ENCODE data around the gene SRPK3. TPM values are rescaled to one million over a fixed set of nuclear protein-coding genes. Genes with fewer than 3 reads are reported as not detected.

The SRPK3 gene
- total RNA-seq, 2 experiments from 2014 or later, result not detected

GRCh38 chrX:153797415-153798015, 16.7 kb downstream of the SRPK3 start:
- no peak for TF ChIP-seq EZH2phosphoT487 (IDR thresholded peaks at IDR 0.05; ENCODE audit: borderline replicate concordance, low read depth, low read length)
- TF ChIP-seq CTCF (conservative IDR thresholded peaks at IDR 0.05; ENCODE audit: low read length), result no peak
- intact Hi-C loops (cut with micrococcal nuclease; ENCODE audit: unreplicated experiment), result no loop called here

GRCh38 chrX:153799326-153799725, 18.5 kb downstream of the SRPK3 start:
- intact Hi-C loops (cut with micrococcal nuclease; ENCODE audit: unreplicated experiment), result no loop called here

More at GRCh38 chrX:153797415-153798015, 16.7 kb downstream of the SRPK3 start:
- Histone ChIP-seq H3K4me2 (ENCODE audit: low read length) (no peak overlapping the region), H3K4me3 (ENCODE audit: low read depth, low read length, poor library complexity, severe bottlenecking) (no peak overlapping the region), H3K9me2 (ENCODE audit: insufficient read depth, low read length) (no peaks in the 10 kb centered on the region), H4K20me1 (ENCODE audit: insufficient read depth, low read length) (no peaks in the 10 kb centered on the region), H3K79me2 (ENCODE audit: insufficient read depth, low read depth, low read length) (peaks cover 28% of the 10 kb centered on the region), H3K9me3 (ENCODE audit: low read length) (no peaks in the 10 kb centered on the region), H2AFZ (ENCODE audit: low read length) (no peak overlapping the region), H3K36me3 (ENCODE audit: insufficient read depth, low read length) (peaks cover 36% of the 10 kb centered on the region), H3K27ac (ENCODE audit: low read depth, low read length, poor library complexity, severe bottlenecking) (no peak overlapping the region), H3K4me1 (ENCODE audit: insufficient read depth, low read length, poor library complexity, severe bottlenecking) (peaks cover 14% of the 10 kb centered on the region)
- no TSS peak for BruUV-seq (replicated peaks)
- DNase-seq (ENCODE audit: low spot score), result no peak
- POLR2A ChIA-PET, result interaction anchor here (0.7 kb wide), 1 partner anchor 26 kb away, joined by 3 read pairs; no protein-coding TSS in a partner anchor
- CTCF ChIA-PET (ENCODE audit: unreplicated experiment), result no interaction called here

More at GRCh38 chrX:153799326-153799725, 18.5 kb downstream of the SRPK3 start:
- Histone ChIP-seq H3K27ac (ENCODE audit: low read depth, low read length, poor library complexity, severe bottlenecking) (no peak overlapping the region), H4K20me1 (ENCODE audit: insufficient read depth, low read length) (no peaks in the 10 kb centered on the region), H3K4me3 (ENCODE audit: low read depth, low read length, poor library complexity, severe bottlenecking) (no peak overlapping the region), H3K79me2 (ENCODE audit: insufficient read depth, low read depth, low read length) (peaks cover 15% of the 10 kb centered on the region), H3K9me2 (ENCODE audit: insufficient read depth, low read length) (no peaks in the 10 kb centered on the region), H2AFZ (ENCODE audit: low read length) (no peak overlapping the region), H3K9me3 (ENCODE audit: low read length) (no peaks in the 10 kb centered on the region), H3K4me1 (ENCODE audit: insufficient read depth, low read length, poor library complexity, severe bottlenecking) (peaks cover 14% of the 10 kb centered on the region), H3K36me3 (ENCODE audit: insufficient read depth, low read length) (peaks cover 36% of the 10 kb centered on the region), H3K4me2 (ENCODE audit: low read length) (no peak overlapping the region)
- TF ChIP-seq EZH2phosphoT487 (IDR thresholded peaks at IDR 0.05; ENCODE audit: borderline replicate concordance, low read depth, low read length) (no peak), CTCF (conservative IDR thresholded peaks at IDR 0.05; ENCODE audit: low read length) (no peak)
- POLR2A ChIA-PET, result no interaction called here
- CTCF ChIA-PET (ENCODE audit: unreplicated experiment), result no interaction called here
- BruUV-seq (replicated peaks), result no TSS peak
- no peak for DNase-seq (ENCODE audit: low spot score)
